GM12878 (cell line): Measurements from ENCODE around the gene DIO3. TPM values are rescaled to one million over a fixed set of nuclear protein-coding genes. Genes with fewer than 3 reads are reported as not detected.

Source experiments
- ATAC-seq: fragments of 200-7000 bp; cut with Tn5 transposase; 3 replicates; pipeline ENCODE4 v1.9.1; 2020; ENCODE audit warnings: mild to moderate bottlenecking, moderate library complexity
- BruUV-seq: library from RNA; stranded (reverse); fragments of 400-500 nt; replicated peaks from 2 replicates; lab custom pipeline; 2021; lab: Mats Ljungman, UMichigan
- CTCF ChIA-PET: fragments of 300-600 bp; sonication (Branson Sonifier 250); formaldehyde crosslinking; extraction: SDS; loops from one replicate; lab custom pipeline; 2021; ENCODE audit warnings: inconsistent platforms; lab: Yijun Ruan, JAX
- POLR2A ChIA-PET: fragments of 350-600 bp; formaldehyde crosslinking; extraction: SDS; loops from one replicate; lab custom pipeline; 2021; ENCODE audit warnings: inconsistent platforms; lab: Charles Lee
- RAD21 ChIA-PET: fragments of 300-600 bp; sonication (Branson Sonifier 250); formaldehyde crosslinking; loops from one replicate; lab custom pipeline; 2023; ENCODE audit warnings: antibody characterized with exemption; ENCODE audit not compliant: unreplicated experiment; lab: Charles Lee
- SMC1A ChIA-PET: fragments of 300-600 bp; sonication (Branson Sonifier 250); formaldehyde crosslinking; loops from one replicate; lab custom pipeline; 2023; ENCODE audit not compliant: unreplicated experiment, uncharacterized antibody; lab: Charles Lee
- DNase-seq: peaks from one replicate; pipeline ENCODE4 v3.0.0-alpha.2; 2011; ENCODE audit warnings: low read depth, low spot score
- FAIRE-seq: peaks from 3 replicates; lab custom pipeline; 2011; peaks lifted over from hg19 to GRCh38; lab: Jason Lieb, UNC
- H2AFZ ChIP-seq: 2 replicates; pipeline ENCODE4 v1.6.0; 2011; ENCODE audit warnings: low read depth, low read length, control low read depth; ENCODE audit not compliant: control insufficient read depth
- H3K27ac ChIP-seq: 2 replicates; pipeline ENCODE4 v1.5.1; 2011; ENCODE audit warnings: control low read depth; ENCODE audit not compliant: control insufficient read depth, insufficient read depth
- H3K27me3 ChIP-seq, 2 experiments: replicated peaks in 1 of 2; 2 replicates each; pipeline versions ENCODE4 v1.6.0 to v1.6.1; 2011; ENCODE audit warnings: low read length in 1 of 2; ENCODE audit not compliant: control insufficient read depth in 2 of 2, insufficient read depth in 2 of 2
- H3K36me3 ChIP-seq, 2 experiments: 2 replicates each; pipeline ENCODE4 v1.5.1; 2011; ENCODE audit warnings: low read length in 1 of 2; ENCODE audit not compliant: control insufficient read depth in 2 of 2, insufficient read depth in 2 of 2
- H3K4me1 ChIP-seq: 2 replicates; pipeline ENCODE4 v1.6.1; 2011; ENCODE audit warnings: mild to moderate bottlenecking, low read length, moderate library complexity, mixed read lengths; ENCODE audit not compliant: control insufficient read depth, insufficient read depth
- H3K4me2 ChIP-seq: 2 replicates; pipeline ENCODE4 v1.6.0; 2011; ENCODE audit warnings: control low read depth; ENCODE audit not compliant: control insufficient read depth, insufficient read depth
- H3K4me3 ChIP-seq: fragments of 200-600 bp; sonication (generic); 2 replicates; pipeline ENCODE4 v1.5.1; 2016
- H3K79me2 ChIP-seq: 2 replicates; pipeline ENCODE4 v1.6.0; 2011; ENCODE audit warnings: low read length; ENCODE audit not compliant: control insufficient read depth, insufficient read depth
- H3K9ac ChIP-seq: 2 replicates; pipeline ENCODE4 v1.8.0; 2011; ENCODE audit warnings: low read length, control low read depth, mixed read lengths; ENCODE audit not compliant: control insufficient read depth, insufficient read depth
- H3K9me3 ChIP-seq: replicated peaks from 3 replicates; pipeline ENCODE4 v1.5.1; 2011; ENCODE audit warnings: mild to moderate bottlenecking, low read length; ENCODE audit not compliant: control insufficient read depth, insufficient read depth
- H4K20me1 ChIP-seq: 2 replicates; pipeline ENCODE4 v1.6.0; 2011; ENCODE audit not compliant: control insufficient read depth, insufficient read depth
- BCL11A ChIP-seq: IDR thresholded peaks from 2 replicates; pipeline ENCODE4 v1.6.1; 2011; ENCODE audit warnings: low read depth, low read length
- CREM ChIP-seq: IDR thresholded peaks from 2 replicates; pipeline ENCODE4 v1.6.1; 2014; ENCODE audit warnings: antibody characterized with exemption, low read depth
- EP300 ChIP-seq, 2 experiments: fragments of 150-350 bp in 1 of 2; IDR thresholded peaks; 2 replicates each; pipeline ENCODE4 v1.6.1; 2011 to 2012; ENCODE audit warnings: low read depth in 2 of 2, low read length in 2 of 2, borderline replicate concordance in 1 of 2, improper control_type of control experiment in 1 of 2, inconsistent platforms in 1 of 2; ENCODE audit not compliant: control insufficient read depth in 1 of 2
- FOXK2 ChIP-seq: fragments of 450-650 bp; IDR thresholded peaks from 2 replicates; pipeline ENCODE4 v1.6.1; 2017; ENCODE audit warnings: mild to moderate bottlenecking, moderate library complexity
- IKZF1 ChIP-seq: fragments of 450-650 bp; conservative IDR thresholded peaks from 2 replicates; pipeline ENCODE4 v1.6.1; 2017; ENCODE audit warnings: antibody characterized with exemption, mild to moderate bottlenecking
- KLF5 ChIP-seq: fragments of 450-650 bp; IDR thresholded peaks from 2 replicates; pipeline ENCODE4 v1.6.1; 2014; ENCODE audit warnings: mild to moderate bottlenecking; ENCODE audit not compliant: partially characterized antibody
- MLLT1 ChIP-seq: fragments of 450-650 bp; IDR thresholded peaks from 2 replicates; pipeline ENCODE4 v1.6.1; 2016; ENCODE audit warnings: mild to moderate bottlenecking
- NFIC ChIP-seq: IDR thresholded peaks from 2 replicates; pipeline ENCODE4 v1.6.1; 2012; ENCODE audit warnings: low read depth, mild to moderate bottlenecking, inconsistent platforms, low read length, moderate library complexity
- NRF1 ChIP-seq: conservative IDR thresholded peaks from 2 replicates; pipeline ENCODE4 v1.6.1; 2011; ENCODE audit warnings: mild to moderate bottlenecking, low read depth, low read length, improper control_type of control experiment
- RBBP5 ChIP-seq: fragments of 200-600 bp; sonication (generic); conservative IDR thresholded peaks from 2 replicates; pipeline ENCODE4 v1.6.1; 2016
- TAF1 ChIP-seq: IDR thresholded peaks from 2 replicates; pipeline ENCODE4 v1.6.1; 2011; ENCODE audit warnings: mild to moderate bottlenecking, low read depth, low read length, borderline replicate concordance
- TARDBP ChIP-seq: IDR thresholded peaks from 2 replicates; pipeline ENCODE4 v1.6.1; 2016; ENCODE audit warnings: borderline replicate concordance
- YY1 ChIP-seq: IDR thresholded peaks from 2 replicates; pipeline ENCODE4 v1.6.1; 2011; ENCODE audit warnings: low read depth, mild to moderate bottlenecking, low read length
- whole genome bisulfite sequencing: methylation state at CpG from one replicate; pipeline ENCODE4 v1.1.6; 2016; ENCODE audit warnings: low lambda C conversion rate; ENCODE audit not compliant: insufficient replicate concordance, insufficient coverage; ENCODE audit errors: missing lambda C conversion rate; 5-methylcytosine and 5-hydroxymethylcytosine counted together
- in situ Hi-C: fragments of 300-500 bp; cut with MboI; formaldehyde crosslinking; loops from 9 replicates; pipeline ENCODE4 v1.14.3; 2018; ENCODE audit warnings: mixed read lengths
- intact Hi-C: fragments of 100-400 bp; cut with micrococcal nuclease; formaldehyde crosslinking; loops from one replicate; pipeline ENCODE4 v1.14.2; 2022; ENCODE audit not compliant: unreplicated experiment
- polyA plus RNA-seq, 11 experiments: library from polyadenylated mRNA; depleted of rRNA in 4 of 11; unstranded in 6 of 11; stranded (reverse) in 5 of 11; fragments of >200 nt; fragmentation: Nextera tagmentation in 4 of 11; fragmentation: Illumina TruSeq in 1 of 11; extraction: Ambion mirVana in 4 of 11; extraction: Trizol in 1 of 11; gene quantifications; 1 replicate in 1 of 11; 2 replicates in 10 of 11; pipeline versions ENCODE4 v1.2.1 to v1.2.3, GENCODE V29; 2011 to 2016; ENCODE audit warnings: inconsistent platforms in 2 of 11, missing spikeins in 2 of 11, low read depth in 1 of 11
- total RNA-seq, 4 experiments: library from RNA; depleted of rRNA in 3 of 4; stranded (reverse); fragments of >200 nt in 3 of 4; fragmentation: Illumina TruSeq in 1 of 4; extraction: Trizol in 1 of 4; gene quantifications; 2 replicates each; pipeline versions ENCODE4 v1.2.1 to v1.2.3, GENCODE V29; 2013 to 2021

DIO3 gene
- total and polyA plus RNA-seq, 10 of the 15 experiments (the other 5 are each of a cell fraction or from before 2014, with no cell fraction given), result not detected

- Histone ChIP-seq H3K27ac (no peak overlapping the region), H3K79me2 (no peaks in the 10 kb centered on the region), H3K4me1 (no peaks in the 10 kb centered on the region), H4K20me1 (no peaks in the 10 kb centered on the region), H3K4me3 (no peak overlapping the region), H3K9ac (no peak overlapping the region), H3K9me3 (no peaks in the 10 kb centered on the region; the same call in 2 of the 3 replicates), H3K36me3 (no peaks in the 10 kb centered on the region), H3K27me3 (no peaks in the 10 kb centered on the region), H3K4me2 (no peak overlapping the region), H2AFZ (no peak overlapping the region)
- no peak for TF ChIP-seq TAF1
- no peak for TF ChIP-seq BCL11A
- no peak for TF ChIP-seq CREM
- no peak for TF ChIP-seq IKZF1
- no peak for TF ChIP-seq FOXK2
- TF ChIP-seq NRF1, result no peak
- no peak for TF ChIP-seq YY1
- no peak for TF ChIP-seq RBBP5
- TF ChIP-seq TARDBP, result no peak
- TF ChIP-seq MLLT1, result no peak
- TF ChIP-seq NFIC, result no peak
- no peak for TF ChIP-seq EP300 (IDR thresholded peaks at IDR 0.05; ENCODE audit: borderline replicate concordance in 1 of 2, control insufficient read depth in 1 of 2, low read depth in 2 of 2, low read length in 2 of 2)
- no peak for TF ChIP-seq KLF5
- no peak for ATAC-seq
- intact Hi-C loops, result no loop called here
- CTCF ChIA-PET, result no interaction called here
- POLR2A ChIA-PET, result no interaction called here
- FAIRE-seq, result no peak
- 44% methylated on average over 9 of the region's 9 CpGs for WGBS
- SMC1A ChIA-PET, result no interaction called here
- BruUV-seq, result no TSS peak
- RAD21 ChIA-PET, result no interaction called here
- in situ Hi-C loops, result no loop called here
- DNase-seq, result no peak
Measured at GRCh38 chr14:101594511-101595148, 33.3 kb downstream of the DIO3 start.
